ENCODE data around the gene ADCK1. TPM values are rescaled to one million over a fixed set of nuclear protein-coding genes. Genes with fewer than 3 reads are reported as not detected.

ADCK1 gene
- total and polyA plus RNA-seq, 8 donors = 2.9 to 9.9 (median 4.9) TPM

DNA sequence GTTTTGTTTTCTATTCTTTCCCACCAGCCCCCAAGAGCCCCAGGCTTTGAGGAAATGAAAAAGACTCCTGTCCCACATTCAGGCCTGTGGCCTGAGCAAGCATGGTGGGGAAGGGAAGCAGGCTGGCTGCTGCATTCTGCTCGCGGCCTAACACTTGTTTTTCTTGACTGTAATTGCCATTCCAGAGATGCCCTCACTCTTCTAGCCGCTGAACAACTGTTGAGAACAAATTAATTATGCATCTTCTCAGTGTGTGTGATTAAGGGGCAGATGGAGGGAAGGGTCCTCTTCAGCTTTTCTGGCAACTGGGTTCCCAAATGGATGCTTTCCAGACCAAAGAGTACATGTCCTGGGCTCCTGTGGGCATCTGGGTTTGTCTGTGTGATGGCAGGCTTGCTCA lies 43.3 kb downstream of the ADCK1 start:
- H3K27ac ChIP-seq = no peak overlapping the region
- H3K27me3 ChIP-seq = no peaks in the 10 kb centered on the region
- H3K4me3 ChIP-seq = no peak overlapping the region
- intact Hi-C loops (cut with DNase I) = no loop called here
- no peak for FAIRE-seq
- no peak for DNase-seq
- ATAC-seq = no peak
- H3K9me3 ChIP-seq = no peaks in the 10 kb centered on the region
- no peaks in the 10 kb centered on the region for H3K4me1 ChIP-seq
- no peak for TF ChIP-seq CTCF (IDR thresholded peaks at IDR 0.05)
- WGBS, 2 donors = 89 to 91% methylated on average over 3 of the region's 3 CpGs
- H3K36me3 ChIP-seq = no peaks in the 10 kb centered on the region

GRCh38 chr14:77843651-77844050 lies 43.7 kb downstream of the ADCK1 start:
- FAIRE-seq = no peak
- H3K4me3 ChIP-seq = no peak overlapping the region
- no peak for ATAC-seq
- H3K27ac ChIP-seq = no peak overlapping the region
- WGBS, 2 donors = 89 to 100% methylated on average over 1 of the region's 1 CpG
- no peaks in the 10 kb centered on the region for H3K27me3 ChIP-seq
- intact Hi-C loops (cut with DNase I) = no loop called here
- no peaks in the 10 kb centered on the region for H3K36me3 ChIP-seq
- no peaks in the 10 kb centered on the region for H3K9me3 ChIP-seq
- no peak for DNase-seq
- no peaks in the 10 kb centered on the region for H3K4me1 ChIP-seq
- TF ChIP-seq CTCF (IDR thresholded peaks at IDR 0.05) = no peak

GRCh38 chr14:77844802-77845201 lies 44.9 kb downstream of the ADCK1 start:
- ATAC-seq (no peak), DNase-seq (no peak), FAIRE-seq (no peak)
- H3K9me3 ChIP-seq = no peaks in the 10 kb centered on the region
- no peaks in the 10 kb centered on the region for H3K4me1 ChIP-seq
- intact Hi-C loops (cut with DNase I) = no loop called here
- H3K27ac ChIP-seq = no peak overlapping the region
- no peaks in the 10 kb centered on the region for H3K36me3 ChIP-seq
- H3K27me3 ChIP-seq = no peaks in the 10 kb centered on the region
- no peak overlapping the region for H3K4me3 ChIP-seq
- TF ChIP-seq CTCF (IDR thresholded peaks at IDR 0.05) = no peak
- WGBS, 2 donors = 81 to 91% methylated on average over 4 of the region's 4 CpGs

DNA sequence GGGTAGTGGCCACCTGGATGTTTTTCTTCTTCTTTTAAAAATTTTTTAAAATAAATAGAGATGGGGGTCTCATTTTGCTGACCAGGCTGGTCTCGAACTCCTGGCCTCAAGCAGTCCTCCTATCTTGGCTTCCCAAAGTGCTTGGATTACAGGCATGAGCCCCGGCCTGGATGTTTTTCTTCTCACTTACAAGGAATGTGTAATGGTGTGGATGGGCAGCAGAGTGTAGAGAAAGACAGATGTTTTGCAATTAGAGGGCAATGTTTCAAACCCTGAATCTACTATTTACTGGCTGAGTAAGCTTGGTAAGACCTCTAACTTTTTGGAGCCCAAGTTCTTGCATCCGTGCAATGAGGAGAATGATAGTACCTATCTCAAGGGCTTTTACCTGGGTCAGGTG lies 48.1 kb downstream of the ADCK1 start:
- Histone ChIP-seq H3K27me3 (no peaks in the 10 kb centered on the region), H3K27ac (no peak overlapping the region), H3K9me3 (no peaks in the 10 kb centered on the region), H3K4me1 (no peaks in the 10 kb centered on the region), H3K4me3 (no peak overlapping the region), H3K36me3 (no peaks in the 10 kb centered on the region)
- 89 to 93% methylated on average over 3 of the region's 3 CpGs for WGBS, 2 donors
- intact Hi-C loops (cut with DNase I) = no loop called here
- no peak for ATAC-seq
- no peak for FAIRE-seq
- DNase-seq = no peak
- no peak for TF ChIP-seq CTCF (IDR thresholded peaks at IDR 0.05)

DNA sequence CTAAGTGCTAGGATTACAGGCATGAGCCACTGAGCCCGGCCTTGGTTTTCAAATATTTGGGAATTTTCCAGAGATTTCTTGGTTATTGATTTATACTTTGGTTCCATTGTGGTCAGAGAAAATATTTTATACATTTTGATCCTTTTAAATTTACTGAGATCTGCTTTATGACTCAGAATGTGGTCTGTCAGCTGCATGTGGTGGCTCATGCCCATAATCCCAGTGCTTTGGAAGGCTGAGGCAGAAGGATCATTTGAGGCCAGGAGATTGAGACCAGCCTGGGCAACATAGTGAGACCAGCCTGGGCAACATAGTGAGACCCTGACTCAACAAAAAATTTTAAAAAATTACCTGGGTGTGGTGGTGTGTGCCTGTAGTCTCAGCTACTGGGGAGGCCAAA lies 49.8 kb downstream of the ADCK1 start:
- Histone ChIP-seq H3K4me3 (no peak overlapping the region), H3K27me3 (no peaks in the 10 kb centered on the region), H3K27ac (no peak overlapping the region), H3K4me1 (no peaks in the 10 kb centered on the region), H3K36me3 (no peaks in the 10 kb centered on the region), H3K9me3 (no peaks in the 10 kb centered on the region)
- ATAC-seq (no peak), DNase-seq (no peak), FAIRE-seq (no peak)
- intact Hi-C loops (cut with DNase I) = no loop called here
- TF ChIP-seq CTCF (IDR thresholded peaks at IDR 0.05) = no peak
- 81 to 84% methylated on average over 1 of the region's 1 CpG for WGBS, 2 donors
